Brain microvascular endothelial cell (primary cell): ENCODE data around the gene SIK2.
A peak's percentile ranks its signal among the peaks of the same experiment; 100 is the strongest.
"Not testable (repeated sequence)": the region's sequence is repeated elsewhere in the genome, so short reads cannot be mapped to it uniquely, and the experiment has no call there.

Source experiments
- DNase-seq: peaks from one replicate; pipeline ENCODE4 v3.0.0-alpha.2; 2020
- H3K27ac ChIP-seq: fragments of 250-450 bp; sonication (Bioruptor Pico); 2 replicates; pipeline ENCODE4 v1.5.1; 2020; ENCODE audit warnings: mild to moderate bottlenecking, moderate library complexity
- H3K27me3 ChIP-seq: fragments of 250-450 bp; sonication (Bioruptor Pico); replicated peaks from 2 replicates; pipeline ENCODE4 v1.5.1; 2020; ENCODE audit warnings: mild to moderate bottlenecking
- H3K36me3 ChIP-seq: fragments of 250-450 bp; sonication (Bioruptor Pico); replicated peaks from 2 replicates; pipeline ENCODE4 v1.5.1; 2020; ENCODE audit warnings: mild to moderate bottlenecking
- H3K4me3 ChIP-seq: 2 replicates; pipeline ENCODE4 v1.5.1; 2011; ENCODE audit warnings: low read depth, mild to moderate bottlenecking, control low read depth, low read length, moderate library complexity
- CTCF ChIP-seq: IDR thresholded peaks from 2 replicates; pipeline ENCODE4 v1.5.1; 2011; ENCODE audit warnings: low read depth, mild to moderate bottlenecking, moderate library complexity, low read length, control low read depth, inconsistent platforms; ENCODE audit errors: missing control alignments
- in situ Hi-C: cut with HindIII; loops from 2 replicates; pipeline ENCODE4 v1.10.0; 2017; ENCODE audit warnings: low sequenced_read_pairs, low pct_ligation_motif_present

SIK2 gene

GRCh38 chr11:111765984-111766833, 164.0 kb downstream of the SIK2 start, which contains the start of gene PPP2R1B:
Gene PPP2R1B (minus strand): TSS chr11:111766389. CDS start chr11:111766361, 28 bp downstream.
- in situ Hi-C loops: no loop called here
- H3K36me3 ChIP-seq: peaks cover 15% of the 10 kb centered on the region
- DNase-seq: peak; percentile 40
- no peaks in the 10 kb centered on the region for H3K27me3 ChIP-seq
- H3K27ac ChIP-seq: peak within 1 kb of the TSS; percentile 69
- H3K4me3 ChIP-seq: peak within 1 kb of the TSS; percentile 96
- TF ChIP-seq CTCF: no peak

GRCh38 chr11:111766834-111767142, 164.5 kb downstream of the SIK2 start:
- H3K27ac ChIP-seq: peak overlapping the region; percentile 69
- H3K27me3 ChIP-seq: no peaks in the 10 kb centered on the region
- no peak for DNase-seq
- H3K4me3 ChIP-seq: peak overlapping the region; percentile 96
- in situ Hi-C loops: no loop called here
- no peak for TF ChIP-seq CTCF
- H3K36me3 ChIP-seq: peaks cover 9% of the 10 kb centered on the region

DNA sequence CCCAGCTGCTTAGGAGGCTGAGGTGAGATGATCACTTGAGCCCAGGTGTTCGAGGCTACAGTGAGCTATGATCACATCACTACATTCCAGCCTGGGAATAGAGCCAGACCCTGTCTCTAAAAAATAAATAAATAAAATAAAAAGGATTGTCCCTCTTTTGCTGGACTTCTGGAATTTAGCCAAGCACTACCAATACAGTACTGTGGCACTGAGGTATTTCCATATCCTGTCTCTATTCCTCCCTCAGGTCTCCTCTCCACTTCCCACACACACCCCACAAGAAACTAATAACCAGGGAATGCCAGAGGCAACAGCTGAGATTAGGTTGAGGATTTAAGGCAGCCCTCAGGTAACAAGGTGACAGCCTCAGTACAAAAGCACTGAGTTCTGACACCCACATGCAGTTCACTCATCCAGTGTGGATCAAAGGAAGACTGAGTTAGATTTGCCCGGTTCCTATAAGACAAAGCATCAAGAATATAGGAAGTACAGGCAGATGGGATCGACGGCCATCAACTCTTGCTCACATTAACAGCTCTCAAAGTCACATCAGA, 168.4 kb downstream of the SIK2 start:
- no peak for TF ChIP-seq CTCF
- no peaks in the 10 kb centered on the region for H3K36me3 ChIP-seq
- no peaks in the 10 kb centered on the region for H3K27me3 ChIP-seq
- no peak for DNase-seq
- H3K27ac ChIP-seq: no peak overlapping the region
- no peak overlapping the region for H3K4me3 ChIP-seq
- in situ Hi-C loops: no loop called here

GRCh38 chr11:111771205-111771604, 169.0 kb downstream of the SIK2 start:
- H3K27me3 ChIP-seq, DNase-seq, H3K27ac ChIP-seq, H3K36me3 ChIP-seq, H3K4me3 ChIP-seq, in situ Hi-C loops: not testable (repeated sequence)

DNA sequence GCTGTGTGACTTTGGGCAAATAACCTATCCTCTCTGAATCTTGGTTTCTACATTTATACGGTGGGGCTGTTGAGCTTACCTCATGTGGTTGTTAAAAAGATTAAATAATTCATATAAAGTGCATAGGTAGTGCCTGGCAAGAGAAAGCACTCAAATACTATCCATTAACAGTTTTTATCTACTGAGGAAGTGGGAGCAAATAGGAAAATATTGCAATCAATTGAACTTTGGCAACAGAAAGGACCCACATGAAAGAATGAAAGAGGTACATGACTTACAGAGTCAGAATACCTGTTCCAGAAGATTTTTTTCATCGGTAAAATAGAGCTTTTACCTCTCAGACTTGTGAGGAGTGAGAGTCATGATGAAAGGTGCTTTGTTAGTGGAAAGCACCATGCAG, 170.3 kb downstream of the SIK2 start:
- Histone ChIP-seq H3K4me3 (no peak overlapping the region), H3K36me3 (no peaks in the 10 kb centered on the region), H3K27ac (no peak overlapping the region), H3K27me3 (no peaks in the 10 kb centered on the region)
- no peak for DNase-seq
- TF ChIP-seq CTCF: no peak
- in situ Hi-C loops: no loop called here

GRCh38 chr11:111774955-111775710, 172.9 kb downstream of the SIK2 start:
- H3K27ac ChIP-seq: no peak overlapping the region
- no peak for TF ChIP-seq CTCF
- DNase-seq: no peak
- H3K27me3 ChIP-seq: no peaks in the 10 kb centered on the region
- no peaks in the 10 kb centered on the region for H3K36me3 ChIP-seq
- no peak overlapping the region for H3K4me3 ChIP-seq
- in situ Hi-C loops: no loop called here
